NCI-H1436 (cell line): Measurements from ENCODE around the gene RGL2.
"Not testable (repeated sequence)": the region's sequence is repeated elsewhere in the genome, so short reads cannot be mapped to it uniquely, and the experiment has no call there.

ENCODE experiments used
- DNase-seq: peaks from one replicate; lab custom pipeline; 2025; lab: John Stamatoyannopoulos, UW

Gene RGL2

DNA sequence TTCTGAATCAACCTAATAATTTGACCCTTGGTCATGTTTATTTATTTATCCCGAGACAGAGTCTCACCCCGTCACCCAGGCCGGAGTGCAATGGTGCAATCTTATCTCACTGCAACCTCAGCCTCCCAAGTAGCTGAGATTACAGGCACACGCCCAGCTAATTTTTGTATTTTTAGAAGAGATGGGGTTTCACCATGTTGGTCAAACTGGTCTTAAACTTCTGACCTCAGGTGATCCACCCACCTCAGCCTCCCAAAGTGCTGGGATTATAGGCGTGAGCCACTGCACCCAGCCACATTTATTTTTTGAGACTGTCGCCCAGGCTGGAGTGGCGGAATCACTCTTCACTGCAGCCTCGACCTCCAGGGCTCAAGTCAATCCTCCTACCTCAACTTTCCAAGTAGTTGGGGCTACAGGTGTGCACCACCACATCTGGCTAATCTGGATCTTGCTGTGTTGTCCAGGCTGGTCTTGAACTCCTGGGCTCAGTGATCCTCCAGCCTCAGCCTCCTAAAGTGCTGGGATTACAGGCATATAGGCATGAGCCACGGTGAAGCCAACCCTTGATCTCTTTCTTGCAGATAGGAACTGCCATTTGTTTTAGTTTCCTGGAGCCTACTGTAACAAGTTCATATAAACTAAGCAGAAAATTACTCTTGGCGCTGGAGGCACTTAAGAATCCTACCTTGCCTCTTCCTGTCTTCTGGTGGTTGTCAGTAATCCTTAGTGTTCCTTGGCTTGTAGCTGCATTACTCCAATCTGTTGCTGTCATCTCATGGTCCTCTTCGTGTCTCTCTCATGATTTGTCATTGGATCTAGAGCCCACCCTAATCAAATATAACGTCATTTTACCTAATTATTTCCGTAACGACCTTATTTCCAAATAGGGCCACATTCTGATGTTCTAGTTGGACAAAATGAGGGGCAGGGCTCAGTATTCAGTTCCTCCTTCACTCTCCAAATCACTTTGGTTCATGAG is 24.5 kb downstream of the RGL2 start:
- no peak for DNase-seq

- DNase-seq: no peak
Observed at GRCh38 chr6:33273129-33273923, 25.4 kb downstream of the RGL2 start.

DNA sequence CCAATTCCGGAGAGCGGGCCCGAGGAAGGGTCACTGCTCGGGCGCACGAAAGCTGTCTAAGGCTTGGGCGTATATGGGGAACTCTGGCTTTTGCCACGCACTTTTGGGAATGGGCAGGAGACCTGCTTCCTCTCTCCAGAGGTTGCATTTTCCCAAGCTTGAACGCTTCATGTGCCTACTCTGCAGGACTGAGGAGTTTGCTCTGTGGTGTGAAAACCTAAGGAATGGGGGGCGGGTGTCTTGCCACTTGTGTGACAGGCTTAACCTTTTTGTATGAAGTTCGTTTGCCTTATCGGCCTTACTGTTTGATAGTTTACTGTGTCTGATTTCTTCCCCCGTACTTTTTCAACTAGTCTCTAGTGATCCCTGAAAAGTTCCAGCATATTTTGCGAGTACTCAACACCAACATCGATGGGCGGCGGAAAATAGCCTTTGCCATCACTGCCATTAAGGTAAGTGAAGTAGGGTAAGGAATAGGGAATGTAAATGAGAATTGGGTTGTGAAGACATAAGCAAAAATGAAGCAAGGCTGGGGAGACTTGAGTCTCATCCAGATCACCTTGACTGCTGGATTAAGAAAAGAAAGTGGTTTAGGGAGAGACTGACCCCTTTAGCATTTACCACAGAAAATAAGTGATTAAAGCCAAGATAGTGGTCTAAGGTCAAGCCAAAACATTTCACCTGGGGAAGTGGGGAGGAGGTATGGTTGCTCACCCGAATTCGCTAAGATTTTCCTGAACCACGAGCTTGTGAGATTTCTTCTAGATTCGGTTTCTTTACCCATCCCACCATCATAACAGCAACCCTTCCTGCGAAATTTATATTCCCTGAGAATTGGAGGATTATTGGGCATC is 26.2 kb downstream of the RGL2 start:
- no peak for DNase-seq

DNA sequence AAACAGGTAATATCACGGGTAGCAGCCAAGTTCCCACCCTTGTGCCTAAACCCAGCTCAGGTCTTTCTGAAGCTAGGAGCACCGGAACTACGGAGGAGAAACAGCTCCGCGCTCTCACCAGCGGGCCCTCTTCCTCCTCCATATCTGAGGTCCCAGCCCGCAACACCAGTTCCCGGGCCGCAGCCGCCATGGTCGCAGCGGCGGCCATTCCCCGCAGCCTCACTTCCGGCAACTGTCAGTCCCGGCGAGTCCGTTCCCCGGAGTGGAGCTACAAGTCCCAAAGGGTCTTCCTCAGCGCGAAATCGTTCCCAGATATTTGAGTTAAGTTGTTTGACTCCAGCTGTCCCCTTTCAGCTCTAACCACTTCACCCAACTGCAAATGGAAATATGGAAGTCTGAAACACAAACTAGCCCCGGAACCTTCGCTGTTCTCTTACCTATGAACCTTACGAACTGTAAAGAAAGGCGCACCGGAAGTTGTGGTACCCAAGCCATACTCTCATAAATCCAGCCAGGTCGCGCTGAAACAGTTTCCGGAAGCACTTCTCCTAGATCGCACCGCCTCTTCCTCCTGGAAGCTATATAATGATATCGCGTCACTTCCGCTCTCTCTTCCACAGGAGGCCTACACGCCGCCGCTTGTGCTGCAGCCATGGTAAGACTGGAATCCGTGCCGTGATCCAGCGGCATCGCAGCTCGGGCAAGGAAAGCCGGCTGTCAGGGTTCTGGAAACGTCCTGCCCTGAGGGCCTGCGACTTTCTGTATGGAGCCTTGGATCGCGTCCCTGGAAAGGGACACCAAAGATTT is 27.1 kb downstream of the RGL2 start, which contains the start of the genes RPS18 and VPS52:
TSS of gene RPS18 (plus strand) at position 608 of the 807 bp plus-strand sequence. CDS start at position 653, 45 bp downstream.
TSS of gene VPS52 (minus strand) at position 409 of the 807 bp plus-strand sequence. CDS start at position 208, 201 bp downstream.
- peak; percentile 97 for DNase-seq

GRCh38 chr6:33271117-33271467 is 27.6 kb downstream of the RGL2 start:
- DNase-seq: no peak

DNA sequence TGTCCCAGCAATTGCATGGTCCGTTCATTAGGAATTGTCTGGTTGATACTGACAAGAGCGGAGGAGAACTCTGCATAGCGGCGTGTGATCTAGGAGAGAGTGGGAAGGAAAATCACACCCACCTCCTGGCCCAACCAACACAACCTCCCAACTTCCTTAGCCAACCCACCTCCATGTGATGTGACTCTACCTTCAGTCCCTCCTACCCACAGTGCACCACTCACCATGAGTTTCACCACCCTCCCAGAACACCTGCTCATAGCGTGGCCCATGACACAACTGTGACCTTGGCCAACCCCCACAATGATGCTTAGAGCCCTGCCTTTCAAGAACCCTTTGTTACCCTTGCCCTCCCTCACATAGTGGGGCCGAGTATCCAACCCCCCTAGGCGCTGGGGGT is 34.7 kb downstream of the RGL2 start:
- DNase-seq: no peak

- DNase-seq: not testable (repeated sequence)
Observed at GRCh38 chr6:33262490-33262889, 36.3 kb downstream of the RGL2 start.

DNA sequence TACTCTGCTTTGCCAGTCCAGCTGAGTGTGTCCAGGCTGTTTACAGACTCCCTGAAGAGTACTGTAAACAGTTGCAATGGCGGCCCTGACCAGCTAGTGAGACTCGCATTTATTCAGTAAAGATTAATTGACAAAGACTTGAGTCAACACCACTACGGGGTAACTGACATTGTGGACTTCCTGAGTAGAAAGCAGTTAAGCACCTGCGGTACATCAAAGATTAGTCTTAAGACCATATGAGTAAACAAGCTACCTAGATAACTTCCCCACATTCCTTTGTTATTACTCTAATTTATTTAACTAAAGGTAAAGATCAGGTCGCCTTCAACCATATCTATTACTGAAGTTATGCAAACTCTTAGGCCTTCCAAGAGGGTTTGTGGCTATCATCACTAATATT is 39.7 kb downstream of the RGL2 start:
- no peak for DNase-seq

GRCh38 chr6:33254591-33254990 is 44.2 kb downstream of the RGL2 start:
- no peak for DNase-seq

DNA sequence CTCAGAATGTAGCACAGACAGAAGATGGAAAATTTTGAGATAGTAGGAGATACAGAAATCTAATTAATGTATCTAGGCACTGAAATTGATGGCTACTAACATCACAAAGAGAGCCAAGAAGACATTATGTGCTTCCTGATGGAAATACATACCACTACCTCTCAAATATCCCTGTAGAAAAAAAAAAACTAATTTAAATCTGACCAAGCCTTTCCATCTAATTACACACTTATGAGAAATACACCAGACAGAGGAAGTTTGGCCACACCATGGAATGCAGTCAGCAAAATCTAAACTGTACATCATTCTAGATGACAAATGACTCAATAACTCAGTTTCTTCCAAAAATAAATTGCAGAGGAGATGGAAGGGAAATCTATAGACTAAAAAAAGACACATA is 46.0 kb downstream of the RGL2 start:
- DNase-seq: no peak

GRCh38 chr6:33251395-33252012 is 47.2 kb downstream of the RGL2 start:
- DNase-seq: no peak

DNA sequence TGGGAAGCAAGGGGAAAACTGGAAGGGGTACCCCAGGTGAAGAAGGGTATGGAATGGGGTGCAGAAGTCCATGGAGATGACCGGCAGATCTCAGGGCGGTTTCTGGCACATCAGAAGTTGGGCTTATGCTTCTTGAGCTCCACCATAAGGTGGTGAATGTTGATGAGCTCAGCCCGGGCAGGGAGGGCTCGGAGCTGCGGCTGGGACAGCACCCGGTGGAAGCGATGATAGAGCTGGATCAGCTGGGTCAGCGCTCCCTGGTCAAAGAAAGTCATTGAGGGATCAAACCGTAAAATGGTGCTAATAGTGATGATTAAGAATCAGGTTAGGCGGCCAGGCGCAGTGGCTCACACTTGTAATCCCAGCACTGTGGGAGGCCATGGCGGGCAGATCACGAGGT is 48.0 kb downstream of the RGL2 start:
- no peak for DNase-seq

DNA sequence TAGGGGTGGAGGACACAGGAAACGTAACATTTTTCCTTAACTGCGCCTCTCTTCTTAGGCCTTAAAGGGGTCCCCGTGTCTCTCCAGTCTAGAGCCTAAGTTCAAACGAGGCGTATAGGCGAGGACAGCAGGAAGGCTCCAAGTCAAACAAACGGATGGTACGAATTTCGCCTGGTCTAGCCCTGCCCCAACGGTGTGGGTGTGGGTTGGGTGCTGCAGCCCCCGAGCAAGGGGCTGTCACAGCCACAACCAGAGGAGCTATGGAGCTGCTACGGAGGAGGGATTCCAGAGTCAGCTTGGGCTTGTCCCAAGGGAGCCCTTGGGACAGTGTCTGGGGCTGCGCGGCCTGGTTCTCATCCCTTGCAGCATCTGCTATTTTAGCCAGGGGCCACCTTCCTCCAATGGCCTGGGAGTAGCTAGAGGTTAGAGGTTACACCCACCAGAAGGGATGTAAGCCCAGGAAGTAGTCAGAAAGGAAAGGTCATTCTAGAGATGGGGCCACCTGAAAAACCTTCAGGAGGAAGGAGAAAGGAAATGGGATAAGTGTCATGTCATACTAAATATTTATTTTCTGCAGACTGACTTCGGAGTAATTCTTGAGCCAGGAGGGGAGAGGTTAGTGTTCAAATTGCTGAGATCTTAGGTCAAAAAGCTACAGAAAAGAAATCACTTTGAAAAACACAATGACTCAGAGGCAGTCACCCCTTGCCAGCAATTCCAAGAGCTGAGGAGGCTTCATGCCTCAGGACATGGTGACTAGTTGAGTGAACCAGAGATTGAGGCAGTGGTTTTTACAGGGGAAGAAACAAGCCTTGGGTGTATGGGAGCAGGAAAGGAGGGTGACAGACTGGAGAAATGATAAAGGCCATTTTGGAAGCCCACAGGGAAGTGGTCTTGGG is 48.8 kb downstream of the RGL2 start:
- no peak for DNase-seq

DNA sequence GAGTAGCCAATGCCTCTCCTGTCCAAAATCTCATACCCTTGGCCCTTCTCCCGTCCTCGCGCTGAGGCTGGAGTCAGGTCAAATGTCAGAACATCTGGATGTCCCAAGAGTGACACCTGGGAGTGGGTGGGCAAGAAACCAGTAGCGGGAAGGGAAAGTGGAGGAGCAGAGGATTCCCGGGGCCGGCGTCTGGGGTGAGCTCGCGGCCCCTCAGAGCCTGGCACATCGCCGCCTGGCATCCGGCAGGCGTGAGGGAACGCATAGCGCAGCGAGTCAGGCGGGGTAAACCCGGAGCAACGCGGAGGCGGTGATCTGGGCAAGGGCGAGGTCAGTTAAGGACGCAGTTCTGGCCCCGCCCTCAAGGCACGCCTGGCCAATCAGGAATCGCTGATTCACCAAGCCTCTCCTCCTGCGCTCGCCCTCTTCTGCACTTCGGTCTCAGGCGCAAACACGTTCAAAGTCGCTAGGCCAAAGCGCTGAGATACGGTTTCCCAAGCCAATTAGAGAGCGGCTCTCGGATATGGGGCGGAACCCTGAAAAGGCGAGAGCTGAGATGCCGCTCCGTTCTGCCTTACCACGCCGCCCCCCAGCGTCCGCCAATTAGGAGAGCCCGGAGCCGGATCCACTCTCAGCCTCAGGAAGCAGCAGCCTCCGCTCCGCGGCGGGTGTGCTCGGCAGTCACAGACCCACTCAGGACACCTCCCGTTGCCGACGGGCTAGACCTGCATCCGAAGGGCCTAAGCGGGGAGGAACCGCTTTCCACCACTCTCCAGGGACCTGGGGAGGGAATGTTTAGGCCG is 49.6 kb downstream of the RGL2 start:
- DNase-seq: peak; percentile 98

GRCh38 chr6:33248643-33248931 is 50.2 kb downstream of the RGL2 start:
- no peak for DNase-seq

- peak; percentile 79 for DNase-seq
Observed at GRCh38 chr6:33247977-33248642, 50.6 kb downstream of the RGL2 start.

DNA sequence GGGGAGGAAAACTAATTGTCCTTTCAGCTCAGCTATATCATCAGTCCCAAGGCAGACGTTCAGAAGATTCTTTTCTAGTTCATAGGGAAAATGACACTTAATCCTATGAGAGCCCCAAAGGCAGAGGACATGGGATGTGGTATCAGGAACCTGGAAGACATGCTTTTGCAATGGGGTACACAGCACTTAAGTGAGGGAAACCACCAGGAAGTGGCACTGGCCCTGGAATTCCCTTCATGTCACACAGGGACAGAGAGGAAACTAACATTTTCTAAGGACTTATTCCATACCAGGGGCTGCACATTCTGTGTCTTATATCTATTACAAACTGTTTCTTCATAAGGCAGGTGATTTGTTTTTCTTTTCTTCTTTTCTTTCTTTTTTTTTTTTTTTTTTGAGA is 55.3 kb downstream of the RGL2 start:
- no peak for DNase-seq

GRCh38 chr6:33241968-33242367 is 56.8 kb downstream of the RGL2 start:
- DNase-seq: no peak
